ENCODE results near the gene DRAM1. TPM values are rescaled to one million over a fixed set of nuclear protein-coding genes. Genes with fewer than 3 reads are reported as not detected.

DRAM1 gene
- polyA plus RNA-seq, 2 of the 4 experiments (the other 2 are of a cell fraction): 28.0 to 39.1 TPM

DNA sequence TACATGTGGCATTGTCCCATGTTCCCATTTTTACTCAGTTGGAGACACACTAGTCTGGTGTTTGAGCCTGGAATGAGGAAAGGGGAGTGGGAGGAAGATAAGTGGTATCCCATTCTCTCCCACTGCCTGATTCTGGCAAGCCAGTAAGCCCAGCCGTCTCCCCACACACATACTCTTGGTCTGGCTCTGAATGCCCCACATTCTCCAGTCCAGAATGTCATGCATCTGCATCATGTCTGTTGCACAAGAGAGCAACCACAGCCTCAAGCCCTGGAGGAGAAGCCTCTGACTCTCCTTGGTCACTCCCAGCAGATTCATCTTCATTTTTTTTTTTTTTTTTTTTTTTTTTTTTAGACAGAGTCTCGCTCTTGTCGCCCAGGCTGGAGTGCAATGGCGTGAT, 48.0 kb downstream of the DRAM1 start:
- Histone ChIP-seq H3K27ac (no peak overlapping the region), H3K4me2 (no peak overlapping the region), H3K4me1 (no peaks in the 10 kb centered on the region), H3K4me3 (no peak overlapping the region), H3K9me3 (no peaks in the 10 kb centered on the region)
- FAIRE-seq: no peak
- peak; percentile 18 to 46 for DNase-seq (ENCODE audit: low read depth in 1 of 2, low spot score in 1 of 2)
- no peak for TF ChIP-seq FOXS1 (CRISPR knock-in tag; IDR thresholded peaks at IDR 0.05)
- no peak for TF ChIP-seq REST (IDR thresholded peaks at IDR 0.05)
- TF ChIP-seq HOXB5 (CRISPR knock-in tag; IDR thresholded peaks at IDR 0.05): no peak
- no peak for TF ChIP-seq ELK1 (IDR thresholded peaks at IDR 0.05; ENCODE audit: low read depth, low read length)
- TF ChIP-seq, protein P1, sequence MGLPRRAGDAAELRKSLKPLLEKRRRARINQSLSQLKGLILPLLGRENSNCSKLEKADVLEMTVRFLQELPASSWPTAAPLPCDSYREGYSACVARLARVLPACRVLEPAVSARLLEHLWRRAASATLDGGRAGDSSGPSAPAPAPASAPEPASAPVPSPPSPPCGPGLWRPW (IDR thresholded peaks at IDR 0.05): no peak
- no peak for TF ChIP-seq ZC3H11A (IDR thresholded peaks at IDR 0.05)
- TF ChIP-seq MAZ (IDR thresholded peaks at IDR 0.05; ENCODE audit: borderline replicate concordance, low read depth, low read length): no peak
- TF ChIP-seq JUN (IDR thresholded peaks at IDR 0.05): no peak
- no peak for TF ChIP-seq RARB (CRISPR knock-in tag; IDR thresholded peaks at IDR 0.05)
- TF ChIP-seq FOSB (CRISPR knock-in tag; IDR thresholded peaks at IDR 0.05): no peak
- TF ChIP-seq TFCP2L1 (CRISPR knock-in tag; IDR thresholded peaks at IDR 0.05): no peak
- TF ChIP-seq TP53 (CRISPR knock-in tag; IDR thresholded peaks at IDR 0.05): no peak
- TF ChIP-seq RFX5 (IDR thresholded peaks at IDR 0.05): no peak
- ATAC-seq: peak; percentile 83 to 94
- WGBS (ENCODE audit: missing lambda C conversion rate): 95% methylated on average over 4 of the region's 4 CpGs
- ChIA-PET POLR2A (no interaction called here), CTCF (no interaction called here)

DNA sequence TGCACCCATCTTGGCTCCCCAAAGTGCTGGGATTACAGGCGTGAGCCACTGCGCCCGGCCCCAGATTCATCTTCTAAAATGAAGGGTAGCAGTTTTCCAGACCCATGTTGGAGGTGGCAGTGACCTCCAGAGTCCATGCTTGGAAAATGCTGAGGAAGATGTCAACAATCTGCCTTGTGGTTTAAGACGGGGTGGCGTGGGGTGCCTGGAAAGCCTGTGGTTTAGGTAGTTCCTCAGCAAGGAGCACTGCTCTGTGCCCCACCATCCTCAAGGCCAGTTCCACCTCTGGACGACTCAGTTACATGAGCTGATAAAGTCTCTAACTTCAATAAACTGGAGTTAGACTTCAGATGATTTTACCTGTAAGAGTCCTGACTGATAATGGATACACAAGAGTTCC, 48.6 kb downstream of the DRAM1 start:
- no peak for DNase-seq (ENCODE audit: low read depth in 1 of 2, low spot score in 1 of 2)
- FAIRE-seq: no peak
- Histone ChIP-seq H3K27ac (no peak overlapping the region), H3K4me2 (no peak overlapping the region), H3K9me3 (no peaks in the 10 kb centered on the region), H3K4me1 (no peaks in the 10 kb centered on the region), H3K4me3 (no peak overlapping the region)
- peak in 1 of 2 experiments; percentile 17; a peak in 2 of 6 replicates for ATAC-seq
- 71% methylated on average over 6 of the region's 6 CpGs for WGBS (ENCODE audit: missing lambda C conversion rate)
- CTCF ChIA-PET: no interaction called here
- POLR2A ChIA-PET: no interaction called here
- TF ChIP-seq USF2 (IDR thresholded peaks at IDR 0.05): no peak
- TF ChIP-seq HDAC2 (IDR thresholded peaks at IDR 0.05): no peak
- TF ChIP-seq ELK1 (IDR thresholded peaks at IDR 0.05; ENCODE audit: low read depth, low read length): no peak
- TF ChIP-seq JUNB (IDR thresholded peaks at IDR 0.05): no peak
- TF ChIP-seq FOSB (CRISPR knock-in tag; IDR thresholded peaks at IDR 0.05): no peak
- TF ChIP-seq RAD21 (conservative IDR thresholded peaks at IDR 0.05 in 1 of 2, IDR thresholded peaks at IDR 0.05 in 1 of 2): no peak
- TF ChIP-seq RARB (CRISPR knock-in tag; IDR thresholded peaks at IDR 0.05): no peak
- TF ChIP-seq KDM1A (IDR thresholded peaks at IDR 0.05; ENCODE audit: low read depth): no peak
- TF ChIP-seq CEBPB (IDR thresholded peaks at IDR 0.05): no peak
- TF ChIP-seq KDM5A (IDR thresholded peaks at IDR 0.05): no peak
- no peak for TF ChIP-seq NFE2L2 (conservative IDR thresholded peaks at IDR 0.05; ENCODE audit: low read length)
- no peak for TF ChIP-seq EP300 (IDR thresholded peaks at IDR 0.05)
- no peak for TF ChIP-seq FOSL2 (IDR thresholded peaks at IDR 0.05)
- TF ChIP-seq FOSL2 (CRISPR knock-in tag; IDR thresholded peaks at IDR 0.05): no peak
- no peak for TF ChIP-seq BCL3 (IDR thresholded peaks at IDR 0.05)
- no peak for TF ChIP-seq CHD4 (IDR thresholded peaks at IDR 0.05; ENCODE audit: borderline replicate concordance)
- TF ChIP-seq HOXA7 (CRISPR knock-in tag; IDR thresholded peaks at IDR 0.05): no peak
- no peak for TF ChIP-seq NPAS2 (CRISPR knock-in tag; IDR thresholded peaks at IDR 0.05; ENCODE audit: borderline replicate concordance)

Data from A549 (cell line).